HG03571 (cell line): ENCODE results near the gene SETD2.
"Not testable (repeated sequence)": the region's sequence is repeated elsewhere in the genome, so short reads cannot be mapped to it uniquely, and the experiment has no call there.

Experiments used
- ATAC-seq: cut with Tn5 transposase; IDR thresholded peaks from one replicate; pipeline ENCODE4 v1.9.1; 2021; ENCODE audit not compliant: unreplicated experiment

Gene SETD2

DNA sequence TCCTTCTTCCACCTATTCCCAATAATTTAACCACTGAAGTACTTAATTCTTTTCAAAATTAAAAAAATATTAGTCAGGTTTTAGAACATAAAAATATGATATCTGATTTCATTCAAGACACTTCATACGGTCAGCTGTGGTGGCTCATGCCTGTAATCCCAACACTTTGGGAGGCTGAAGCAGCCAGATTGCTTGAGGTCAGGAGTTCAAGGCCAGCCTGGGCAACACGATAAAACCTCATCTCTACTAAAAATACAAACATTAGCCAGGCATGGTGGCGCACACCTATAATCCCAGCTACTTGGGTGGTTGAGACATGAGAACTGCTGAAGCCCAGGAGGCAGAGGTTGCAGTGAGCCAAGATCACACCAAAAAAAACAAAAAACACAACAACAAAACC, 127.8 kb downstream of the SETD2 start:
- no peak for ATAC-seq

DNA sequence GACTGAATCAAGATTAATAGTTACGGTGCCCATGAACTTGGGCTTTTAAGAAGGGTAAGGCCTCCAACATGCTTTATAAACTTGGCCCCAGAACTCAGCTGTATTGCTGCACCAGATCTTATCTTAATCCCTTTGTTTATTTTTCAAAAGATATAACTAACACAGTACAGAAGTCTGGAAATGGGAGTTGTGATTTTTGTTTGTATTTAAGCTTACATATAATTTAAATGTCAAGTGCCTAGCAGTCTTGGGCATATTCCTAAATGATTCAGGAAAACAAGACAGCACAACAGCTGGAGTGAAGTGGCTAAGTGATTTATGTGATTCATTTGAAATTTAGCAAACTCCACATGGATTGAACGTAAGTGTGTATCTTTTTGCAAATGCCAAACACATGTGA, 128.3 kb downstream of the SETD2 start:
- ATAC-seq = no peak

DNA sequence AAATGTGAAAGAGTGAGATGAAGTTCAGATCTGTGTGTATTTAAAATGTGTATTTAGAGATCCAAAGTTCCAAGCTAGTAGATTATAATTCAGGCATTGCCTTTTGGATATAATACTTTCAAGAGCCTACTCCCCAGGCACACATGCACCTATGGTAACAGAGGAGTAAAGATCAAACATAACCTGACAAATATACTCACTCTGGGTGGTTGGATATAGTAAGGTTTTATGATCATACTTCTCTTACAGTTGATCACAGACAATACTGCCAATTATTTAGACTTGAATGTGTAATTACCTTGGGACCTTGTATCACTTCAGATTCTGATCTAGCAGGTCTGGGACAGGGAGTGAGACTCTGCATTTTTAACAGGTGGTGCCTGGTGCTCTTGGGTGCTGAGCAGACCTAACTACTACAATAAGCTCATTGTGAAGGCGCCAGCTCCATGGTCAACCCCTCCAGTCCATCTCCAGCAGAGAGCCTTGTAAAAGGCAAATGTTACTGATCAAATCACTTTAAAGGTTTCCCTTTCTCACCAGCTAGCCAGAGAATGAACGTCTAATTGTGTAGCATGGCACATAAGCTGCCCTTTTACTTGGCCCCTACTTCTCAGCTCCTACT, 128.9 kb downstream of the SETD2 start:
- no peak for ATAC-seq

DNA sequence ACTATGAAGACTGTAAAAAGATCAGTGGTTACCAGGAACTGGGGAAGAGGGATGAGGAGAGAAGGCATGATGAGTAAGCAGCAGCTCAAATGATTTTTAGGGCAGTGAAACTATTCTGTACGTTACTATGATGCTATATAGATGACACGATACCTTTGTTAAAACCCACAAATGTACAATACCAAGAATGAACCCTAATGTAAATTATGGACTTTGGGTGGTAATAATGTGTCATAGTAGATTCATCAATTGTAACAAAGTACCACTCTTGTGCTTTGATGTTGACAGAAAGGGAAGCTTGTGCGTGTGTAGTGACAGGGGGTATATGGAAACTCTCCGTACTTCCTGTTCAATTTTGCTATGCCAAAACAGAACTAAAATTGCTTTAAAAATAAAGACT, 132.9 kb downstream of the SETD2 start:
- ATAC-seq = not testable (repeated sequence)

DNA sequence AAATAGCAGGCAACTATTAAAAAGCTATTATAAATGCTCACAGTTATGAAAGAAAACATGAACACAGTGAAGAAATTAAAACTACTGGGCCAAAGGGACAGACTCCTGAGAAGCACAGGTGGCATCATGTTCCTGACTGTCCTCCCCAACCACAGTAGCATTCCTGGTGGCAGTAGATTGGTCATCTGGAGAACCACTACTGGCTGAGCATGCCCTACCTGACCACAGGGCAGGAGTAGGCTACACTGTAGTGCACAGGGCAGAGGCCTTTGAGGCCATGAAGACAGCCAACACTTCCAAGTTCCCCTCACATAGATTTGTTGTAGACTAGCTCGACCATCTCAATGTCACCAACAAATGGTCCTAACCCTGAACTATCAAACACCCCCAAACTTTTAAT, 135.2 kb downstream of the SETD2 start:
- ATAC-seq = no peak

DNA sequence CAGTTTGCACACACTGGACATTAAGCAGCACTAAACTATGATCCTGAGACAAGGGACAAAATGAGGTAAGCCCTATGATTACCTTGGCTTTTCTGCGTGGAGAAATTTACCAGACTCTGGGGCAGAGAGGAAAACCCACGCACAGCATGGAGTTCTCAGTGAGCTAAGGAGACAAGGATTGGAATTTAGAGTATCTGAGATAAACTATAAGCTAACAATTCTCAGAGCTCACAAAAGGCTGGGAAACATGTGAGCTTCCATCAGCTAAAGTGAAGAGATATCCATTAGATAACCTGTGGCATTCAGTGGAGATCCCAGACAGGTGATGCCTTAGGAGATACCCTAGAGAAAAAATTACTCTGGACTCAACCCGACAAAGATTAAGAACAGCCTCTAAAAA, 135.8 kb downstream of the SETD2 start:
- no peak for ATAC-seq

DNA sequence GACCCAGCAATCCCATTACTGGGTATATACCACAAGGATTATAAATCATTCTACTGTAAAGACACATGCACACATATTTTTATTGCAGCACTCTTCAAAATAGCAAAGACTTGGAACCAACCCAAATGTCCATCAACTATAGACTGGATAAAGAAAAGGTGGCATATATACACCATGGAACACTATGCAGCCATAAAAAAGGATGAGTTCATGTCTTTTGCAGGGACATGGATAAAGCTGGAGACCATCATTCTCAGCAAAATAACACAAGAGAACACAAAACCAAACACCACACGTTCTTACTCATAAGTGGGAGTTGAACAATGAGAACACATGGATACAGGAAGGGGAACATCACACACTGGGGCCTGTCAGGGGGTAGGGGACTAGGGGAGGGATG, 137.5 kb downstream of the SETD2 start:
- ATAC-seq = not testable (repeated sequence)

DNA sequence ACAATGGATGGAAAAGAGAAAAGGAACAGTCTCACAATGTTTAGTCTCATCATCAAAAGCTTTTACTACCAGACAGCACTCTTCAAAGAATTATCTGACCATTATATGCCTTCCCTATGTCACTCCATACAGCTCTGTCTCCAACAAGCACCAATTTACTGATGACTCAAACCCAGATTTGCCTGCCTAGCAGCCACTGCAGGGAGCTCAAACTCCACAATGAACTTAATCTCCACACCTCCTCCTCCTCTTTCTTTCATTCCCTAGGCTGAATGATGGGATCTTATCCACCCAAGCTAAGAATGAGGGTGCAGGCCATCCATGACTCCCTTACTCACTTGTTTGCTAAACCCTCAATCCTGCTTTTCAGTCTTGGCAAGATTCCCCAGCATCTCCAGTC, 139.0 kb downstream of the SETD2 start:
- ATAC-seq = no peak

DNA sequence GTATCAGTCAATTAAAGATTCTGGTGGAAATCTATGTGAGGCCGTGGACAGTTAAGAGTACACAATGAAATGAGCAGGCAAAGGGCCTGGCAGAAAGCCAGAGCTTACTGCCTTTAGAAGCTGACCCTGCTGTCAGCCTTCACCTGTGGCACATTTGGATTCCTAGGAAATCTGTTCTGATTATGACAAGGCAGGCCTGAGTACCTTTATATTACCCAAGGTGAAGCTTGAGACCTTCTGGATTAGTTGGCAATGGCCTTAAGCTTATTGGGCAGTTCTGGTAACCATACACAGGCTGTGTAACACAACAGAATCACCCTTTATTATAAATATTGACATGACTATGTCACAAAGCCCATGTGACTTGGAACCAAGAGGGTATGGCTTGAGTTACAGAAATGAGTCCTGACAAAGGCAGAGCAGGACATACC, 141.3 kb downstream of the SETD2 start:
- ATAC-seq = no peak

DNA sequence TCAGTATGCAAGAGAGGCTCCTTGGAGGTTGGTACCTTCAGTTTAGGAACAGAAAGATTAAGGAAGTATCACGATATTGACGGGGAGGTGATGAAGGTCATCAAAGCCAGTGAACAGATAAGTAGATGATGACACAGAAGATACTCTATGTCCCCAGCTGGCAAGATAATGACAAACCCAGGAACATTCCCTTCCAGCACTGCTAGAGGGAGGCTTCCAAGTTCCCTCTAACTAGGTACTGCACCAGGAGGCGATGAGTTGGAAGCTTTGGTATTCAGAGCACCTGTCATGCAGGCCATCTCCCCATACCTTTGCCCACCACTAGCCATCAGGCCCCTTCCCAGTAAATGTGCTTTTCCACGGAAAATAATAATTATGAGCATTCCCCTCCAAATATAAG, 143.6 kb downstream of the SETD2 start:
- ATAC-seq = no peak

DNA sequence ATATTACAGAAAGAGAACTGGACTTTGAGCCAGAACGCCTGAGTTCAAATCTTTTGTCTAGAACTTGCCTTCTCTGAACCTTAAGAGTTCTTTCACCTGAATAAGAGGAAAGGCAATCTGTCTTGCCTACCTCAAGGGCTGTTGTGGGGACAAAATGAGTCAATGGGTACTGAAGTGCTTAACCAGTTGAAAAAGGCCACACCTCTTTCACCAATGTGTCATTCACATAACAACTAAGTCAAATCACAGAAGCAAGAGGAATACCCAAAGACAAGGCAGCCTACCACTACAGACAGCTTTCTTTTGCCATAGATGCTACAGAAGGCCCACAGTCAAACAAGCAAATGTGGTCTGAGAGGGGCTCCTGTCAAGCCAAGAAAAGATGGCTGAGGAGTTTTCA, 144.7 kb downstream of the SETD2 start:
- ATAC-seq = no peak

DNA sequence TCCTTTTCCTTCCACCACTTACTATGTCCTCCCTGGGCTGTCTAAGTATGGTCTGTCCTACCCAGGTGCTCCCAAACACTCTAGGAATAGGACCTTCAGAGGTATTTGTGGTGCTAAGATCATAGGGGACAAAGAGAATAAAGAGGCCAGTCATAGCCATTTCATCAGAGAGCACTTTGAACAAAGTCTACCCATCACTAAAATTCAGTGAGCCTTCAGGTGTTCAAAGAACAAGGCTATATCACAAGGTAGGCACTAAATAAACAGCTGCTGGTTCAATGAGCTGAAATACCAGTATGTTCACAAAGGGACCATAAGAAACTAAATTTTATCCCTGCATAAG, 145.7 kb downstream of the SETD2 start:
- no peak for ATAC-seq

DNA sequence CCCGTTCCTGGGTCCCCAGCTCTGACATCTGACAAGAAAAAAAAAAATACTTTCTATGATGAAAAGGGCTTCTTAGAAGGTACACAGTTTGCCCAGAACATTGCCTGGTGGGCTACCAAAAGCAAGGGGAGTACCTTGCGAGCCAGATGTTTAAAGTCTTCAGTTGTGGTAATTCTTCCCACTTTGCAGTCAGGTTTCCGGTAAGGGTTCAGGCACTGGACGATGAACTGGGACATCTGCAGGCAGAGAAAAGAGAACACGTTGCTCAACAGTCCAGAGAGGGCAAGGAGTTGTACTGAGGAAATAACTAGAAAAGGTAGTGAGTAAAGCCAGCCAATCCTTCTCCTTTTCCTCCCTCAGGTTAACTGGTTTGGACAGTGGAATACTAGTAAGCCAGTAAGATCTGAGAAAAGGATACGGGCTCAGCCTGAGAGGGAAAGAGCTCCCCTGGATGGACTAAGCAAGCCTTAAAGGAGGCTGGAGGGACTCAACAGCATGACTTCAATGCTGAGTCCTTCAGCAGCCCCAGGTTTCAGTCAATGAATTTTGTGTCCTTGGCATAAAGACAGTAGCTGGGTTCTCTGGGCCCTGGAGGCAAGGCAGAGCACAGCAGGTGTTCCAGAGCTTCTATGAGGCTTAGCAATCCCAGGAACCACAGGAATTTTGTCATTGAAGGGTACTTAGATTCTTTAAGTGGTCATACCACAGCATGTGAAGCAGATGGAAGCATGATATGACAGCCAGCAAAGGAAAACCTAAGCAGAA, 146.2 kb downstream of the SETD2 start:
- ATAC-seq = no peak

DNA sequence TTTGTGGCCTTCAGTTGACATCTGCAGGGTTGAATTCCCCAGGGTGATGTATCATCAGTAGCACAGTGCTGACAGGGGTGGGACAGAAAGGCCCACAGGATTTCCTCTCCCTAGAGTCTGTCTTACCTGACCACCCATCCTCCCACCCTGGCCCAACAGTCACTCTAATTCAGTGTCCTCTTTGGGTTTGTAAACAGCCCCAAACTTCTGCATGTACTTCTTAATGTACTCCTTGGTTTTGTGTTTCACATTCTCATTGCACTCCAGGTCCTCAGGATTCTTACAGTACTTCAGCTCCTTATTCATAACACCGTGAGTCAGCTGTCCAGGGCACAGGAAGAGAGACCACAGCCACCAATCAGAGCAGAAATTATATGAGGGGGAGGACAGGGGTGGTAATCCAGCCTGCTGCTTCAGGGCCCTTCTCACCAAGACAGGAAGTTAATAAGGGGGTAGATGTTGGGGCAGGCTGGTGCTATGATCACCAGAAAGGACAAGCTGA, 146.9 kb downstream of the SETD2 start:
- ATAC-seq = no peak

DNA sequence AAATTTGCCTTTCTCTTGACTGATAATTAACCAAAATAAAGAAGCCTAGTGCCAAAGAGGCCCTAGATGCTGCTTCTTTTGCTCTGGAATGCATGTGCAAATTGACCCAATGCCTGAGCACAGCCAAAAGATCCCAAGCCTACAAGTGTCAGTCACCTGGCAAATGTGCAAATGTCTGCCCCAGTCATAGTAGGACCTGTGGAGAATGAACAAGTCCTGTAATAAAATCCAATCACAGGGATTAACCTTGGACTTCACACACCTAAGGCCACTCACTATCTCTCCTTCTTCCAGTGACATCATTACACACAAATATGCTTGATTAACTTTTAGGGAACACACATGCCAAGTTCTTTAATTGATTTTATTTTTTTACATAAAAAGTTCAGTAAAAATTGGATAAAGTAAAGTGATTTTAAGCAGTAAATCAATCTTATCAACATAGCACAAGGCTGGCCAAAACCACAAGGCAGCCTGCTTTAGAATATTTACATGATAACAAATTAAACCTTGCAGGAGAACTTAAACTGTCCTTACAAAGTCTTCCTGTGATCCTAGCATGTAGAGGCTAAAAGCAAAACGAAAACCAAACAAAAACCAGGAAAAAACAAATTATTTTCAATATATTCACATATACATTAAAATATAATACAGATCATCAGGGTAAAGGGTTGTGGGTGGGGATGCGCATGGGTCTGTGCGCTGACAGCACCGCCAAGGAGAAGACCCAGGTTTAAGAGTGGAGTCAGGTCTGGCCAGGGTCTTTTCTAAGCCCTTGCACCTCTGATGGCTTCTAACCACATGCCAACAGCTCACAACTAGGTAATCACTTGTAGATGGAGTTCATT, 147.6 kb downstream of the SETD2 start:
- ATAC-seq = no peak

DNA sequence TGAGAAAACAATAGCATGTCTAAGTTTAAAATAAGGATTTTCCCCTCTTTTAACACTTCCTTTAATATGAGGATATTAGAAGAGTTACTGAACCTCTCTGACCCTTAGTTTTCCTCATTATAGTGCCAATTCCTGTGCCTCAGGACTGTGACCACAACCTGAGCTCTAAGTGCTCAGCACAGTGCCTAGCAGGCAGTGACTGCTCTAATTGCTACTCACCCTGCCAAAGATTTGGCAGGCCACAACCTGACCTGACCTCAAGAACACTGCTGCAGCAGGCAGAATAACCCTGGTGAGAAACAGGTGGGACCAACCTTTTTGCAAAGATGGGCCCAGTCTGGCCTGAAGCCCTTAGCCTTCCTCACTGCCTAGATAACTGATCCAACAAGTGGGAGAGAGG, 148.8 kb downstream of the SETD2 start:
- no peak for ATAC-seq

DNA sequence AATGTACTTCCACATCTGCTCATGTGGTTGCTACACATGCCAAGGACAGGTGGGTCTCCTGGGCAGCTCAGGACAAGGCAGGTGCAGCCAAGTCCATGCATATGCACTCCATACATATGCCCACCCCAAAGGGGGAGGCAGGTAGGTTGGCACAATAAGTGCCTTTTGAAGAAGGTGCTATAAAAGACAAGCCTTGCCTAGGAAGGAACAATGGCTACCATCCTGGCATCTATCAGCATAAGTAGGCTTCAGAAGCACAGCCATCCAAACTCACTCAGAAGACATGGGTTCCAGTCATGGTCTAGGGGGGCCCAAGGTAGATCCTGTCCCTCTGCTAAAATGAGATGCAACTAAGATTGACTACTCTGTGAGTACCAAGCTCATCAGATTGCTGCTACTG, 149.9 kb downstream of the SETD2 start:
- no peak for ATAC-seq

DNA sequence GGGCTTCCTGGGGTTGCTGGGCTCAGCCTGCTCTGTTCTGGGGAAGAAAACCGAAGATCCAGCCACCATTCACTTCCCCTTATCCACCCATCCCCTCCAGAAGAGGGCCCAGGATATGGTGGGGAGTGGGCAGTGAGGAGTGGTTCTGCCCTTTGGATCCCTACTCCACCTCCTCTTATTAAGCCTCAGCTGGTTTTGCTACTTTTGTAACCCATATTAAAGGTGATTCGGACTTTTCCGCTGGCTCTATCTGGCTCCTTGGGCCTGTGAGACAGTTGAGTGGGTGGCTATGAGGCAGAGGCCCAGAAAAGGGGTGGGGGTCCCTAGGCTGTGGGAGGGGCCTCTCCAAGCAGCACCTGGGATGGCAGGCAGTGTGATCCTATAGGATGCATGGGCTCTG, 150.7 kb downstream of the SETD2 start:
- no peak for ATAC-seq

DNA sequence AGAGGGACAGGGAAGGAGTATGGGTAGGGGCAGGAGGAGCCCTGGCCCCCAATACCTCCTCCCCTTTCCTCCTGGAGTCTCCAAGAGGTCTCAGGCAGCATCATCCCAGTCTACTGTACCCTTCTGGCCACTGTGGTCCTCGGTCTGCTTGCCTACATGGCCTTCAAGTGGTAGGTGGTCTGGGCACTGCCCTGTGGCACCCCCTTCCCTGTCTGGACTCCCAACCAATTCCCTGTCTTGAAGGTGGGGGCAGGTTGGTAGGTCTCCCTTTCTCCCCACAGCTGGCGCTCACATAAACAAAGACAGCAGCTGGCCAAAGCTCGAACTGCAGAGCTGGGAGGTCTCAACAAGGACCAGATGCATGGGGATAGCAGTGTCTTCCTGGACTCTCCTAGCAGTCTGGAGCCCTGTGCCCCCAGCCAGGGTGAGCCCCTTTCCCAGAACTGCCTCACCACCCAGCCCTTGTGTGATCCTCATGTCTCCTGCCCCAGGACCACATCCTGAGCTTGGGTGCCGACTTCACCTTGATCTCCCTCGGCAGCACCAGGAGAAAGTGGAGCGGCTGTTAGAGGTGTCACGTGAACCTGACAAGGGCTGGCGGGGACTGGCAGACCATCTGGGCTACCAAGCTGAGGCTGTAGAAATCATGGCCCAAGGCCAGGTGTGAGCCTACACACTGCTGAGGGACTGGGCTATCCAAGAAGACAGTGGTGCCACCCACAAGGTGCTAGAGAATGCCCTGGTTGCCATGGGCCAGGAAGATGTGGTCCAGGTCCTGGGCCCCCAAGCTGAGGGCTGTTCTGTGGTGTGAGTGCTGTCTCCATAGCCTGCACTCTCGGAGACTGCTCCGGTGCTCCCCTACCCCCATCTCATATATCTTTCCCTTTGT, 151.3 kb downstream of the SETD2 start:
- no peak for ATAC-seq

DNA sequence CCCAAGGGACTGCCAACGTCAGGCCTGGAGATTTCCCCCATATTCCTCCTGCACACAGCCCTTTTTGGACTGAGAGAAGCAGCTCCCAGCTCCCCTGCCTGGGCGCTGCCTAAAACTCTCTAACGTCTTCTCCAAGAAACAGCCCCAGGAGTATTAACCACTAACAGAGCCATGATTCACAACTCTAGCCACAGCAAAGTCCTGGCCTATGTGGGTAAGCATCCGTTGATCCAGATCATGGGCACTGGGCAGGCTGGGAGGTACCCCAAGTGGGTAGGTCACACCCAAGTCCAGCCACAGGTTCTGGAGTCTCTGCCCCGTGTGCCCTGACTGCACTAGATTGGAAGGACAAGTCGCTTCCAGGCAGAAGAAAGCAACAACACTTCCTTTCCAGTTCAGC, 152.5 kb downstream of the SETD2 start:
- ATAC-seq = no peak

DNA sequence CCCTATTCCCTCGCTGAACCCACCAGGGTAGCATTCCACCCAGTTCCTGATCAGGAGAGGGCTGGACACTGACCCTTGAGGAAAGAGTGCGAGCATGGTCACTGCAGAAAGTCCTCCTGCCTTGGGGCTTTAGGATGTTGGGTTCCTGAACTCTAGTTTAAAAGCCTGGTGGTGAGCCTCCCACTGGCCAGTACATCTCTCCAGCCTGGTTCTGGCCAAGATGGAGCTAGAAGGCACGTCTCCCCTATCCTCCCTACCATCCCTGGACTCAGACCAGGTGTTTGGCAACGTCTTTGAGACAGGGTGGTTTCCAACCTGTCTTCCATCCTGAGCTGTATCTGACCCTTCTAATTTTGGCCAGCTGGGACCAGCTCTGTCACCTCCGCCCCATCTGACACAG, 153.0 kb downstream of the SETD2 start:
- ATAC-seq = no peak
